Stimulated activated naive CD8-positive, alpha-beta T cell treated with anti-CD3 and anti-CD28 coated beads, Interleukin-15, amount 100 ng/mL, for 72 hours (primary cell): ENCODE results near the gene MPDU1.

Experiments used
- ATAC-seq: fragments of 150-1000 bp; cut with Tn5 transposase; 2 replicates; pipeline ENCODE4 v1.10.0; 2021; ENCODE audit warnings: mild to moderate bottlenecking, moderate library complexity
- DNase-seq, 2 donors: peaks; one replicate each; pipeline ENCODE4 v3.0.0; 2021 to 2022
- H3K27ac Mint-ChIP-seq, 2 donors: one replicate each; pipeline ENCODE4 v1.8.0; 2022; ENCODE audit warnings: mild to moderate bottlenecking in 2 of 2, mixed read lengths in 2 of 2, moderate library complexity in 2 of 2
- H3K27me3 Mint-ChIP-seq: one replicate; pipeline ENCODE4 v1.8.0; 2022; ENCODE audit warnings: mixed read lengths
- H3K4me1 Mint-ChIP-seq: one replicate; pipeline ENCODE4 v1.8.0; 2022; ENCODE audit warnings: mild to moderate bottlenecking, mixed read lengths
- H3K4me3 Mint-ChIP-seq, 2 donors: one replicate each; pipeline ENCODE4 v1.8.0; 2022; ENCODE audit warnings: mild to moderate bottlenecking in 2 of 2, mixed read lengths in 2 of 2, moderate library complexity in 1 of 2
- H3K9me3 Mint-ChIP-seq, 2 donors: one replicate each; pipeline ENCODE4 v1.8.0; 2022; ENCODE audit warnings: mixed read lengths in 2 of 2

Gene MPDU1

GRCh38 chr17:7573324-7574080, 10.2 kb upstream of the MPDU1 start:
- no peaks in the 10 kb centered on the region for H3K27me3 Mint-ChIP-seq
- peak; percentile 88 to 92 for DNase-seq
- ATAC-seq = peak; percentile 64
- peak overlapping the region; percentile 98 to 99 for H3K4me3 Mint-ChIP-seq
- H3K9me3 Mint-ChIP-seq = no peaks in the 10 kb centered on the region
- peaks cover 87% of the 10 kb centered on the region for H3K4me1 Mint-ChIP-seq
- peak overlapping the region; percentile 100 for H3K27ac Mint-ChIP-seq

DNA sequence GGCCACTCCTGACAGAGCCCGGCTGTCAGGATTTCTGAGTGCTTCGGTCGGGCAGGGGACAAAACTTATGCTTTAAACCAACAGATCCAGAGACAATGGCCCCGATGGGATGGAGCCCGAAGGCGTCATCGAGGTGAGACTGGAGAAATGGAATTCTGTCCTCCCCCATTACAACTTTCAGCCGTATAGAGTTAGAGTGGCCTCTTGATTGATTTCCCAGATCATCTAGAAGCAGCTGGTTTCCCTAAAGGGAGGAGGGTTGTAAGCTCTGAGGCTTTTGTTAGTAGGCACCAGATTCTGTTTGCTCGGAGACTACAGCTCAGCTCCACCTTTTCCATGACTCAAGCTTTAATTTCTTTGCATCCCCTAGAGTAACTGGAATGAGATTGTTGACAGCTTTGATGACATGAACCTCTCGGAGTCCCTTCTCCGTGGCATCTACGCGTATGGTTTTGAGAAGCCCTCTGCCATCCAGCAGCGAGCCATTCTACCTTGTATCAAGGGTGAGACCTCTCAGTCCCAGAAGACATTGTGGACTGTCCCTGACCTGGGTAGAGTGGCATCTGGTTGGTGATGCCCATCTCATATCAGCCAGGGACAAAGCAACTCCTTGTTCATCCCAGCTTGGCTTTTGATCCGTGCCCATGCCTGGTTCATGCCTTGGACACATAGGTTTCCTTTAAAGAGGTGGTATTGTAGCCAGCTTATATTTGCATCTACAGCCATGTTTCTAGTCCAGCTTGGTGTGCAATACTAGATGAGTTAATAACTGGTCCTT, 9.3 kb upstream of the MPDU1 start:
- no peak for ATAC-seq
- H3K27ac Mint-ChIP-seq = peak overlapping the region; percentile 20 to 100
- H3K4me1 Mint-ChIP-seq = peaks cover 91% of the 10 kb centered on the region
- no peak for DNase-seq
- no peaks in the 10 kb centered on the region for H3K9me3 Mint-ChIP-seq
- peak overlapping the region; percentile 98 to 99 for H3K4me3 Mint-ChIP-seq
- H3K27me3 Mint-ChIP-seq = no peaks in the 10 kb centered on the region

DNA sequence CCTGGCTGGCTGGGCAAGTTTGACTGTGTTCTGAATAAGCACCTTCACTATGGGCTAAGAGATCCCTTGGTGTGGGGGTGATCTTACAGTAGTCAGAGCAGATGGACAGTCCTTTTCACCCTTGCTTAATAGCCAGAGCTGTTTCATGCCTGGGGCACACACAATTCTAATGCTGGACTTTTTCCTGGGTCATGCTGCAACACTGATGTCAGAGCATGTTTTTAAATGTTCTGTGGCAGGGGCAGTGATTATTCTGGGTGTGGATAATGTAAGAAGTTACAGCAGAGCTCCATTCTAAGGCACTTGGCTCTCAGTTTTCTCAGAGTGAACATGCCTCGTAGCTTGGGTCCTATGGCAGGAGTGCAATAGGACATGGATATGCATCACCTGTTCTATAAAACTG, 8.2 kb upstream of the MPDU1 start:
- H3K9me3 Mint-ChIP-seq = no peaks in the 10 kb centered on the region
- ATAC-seq (no peak), DNase-seq (no peak)
- H3K27me3 Mint-ChIP-seq = no peaks in the 10 kb centered on the region
- H3K4me1 Mint-ChIP-seq = peaks cover 97% of the 10 kb centered on the region
- peak overlapping the region; percentile 98 to 99 for H3K4me3 Mint-ChIP-seq
- H3K27ac Mint-ChIP-seq = peak overlapping the region in 1 of 2 donors; percentile 89

- no peak for ATAC-seq
- peak overlapping the region in 1 of 2 donors; percentile 89 for H3K27ac Mint-ChIP-seq
- peaks cover 97% of the 10 kb centered on the region for H3K4me1 Mint-ChIP-seq
- no peaks in the 10 kb centered on the region for H3K27me3 Mint-ChIP-seq
- H3K4me3 Mint-ChIP-seq = peak overlapping the region; percentile 98 to 99
- no peak for DNase-seq
- H3K9me3 Mint-ChIP-seq = no peaks in the 10 kb centered on the region
Observed at GRCh38 chr17:7575959-7576358, 7.7 kb upstream of the MPDU1 start.

DNA sequence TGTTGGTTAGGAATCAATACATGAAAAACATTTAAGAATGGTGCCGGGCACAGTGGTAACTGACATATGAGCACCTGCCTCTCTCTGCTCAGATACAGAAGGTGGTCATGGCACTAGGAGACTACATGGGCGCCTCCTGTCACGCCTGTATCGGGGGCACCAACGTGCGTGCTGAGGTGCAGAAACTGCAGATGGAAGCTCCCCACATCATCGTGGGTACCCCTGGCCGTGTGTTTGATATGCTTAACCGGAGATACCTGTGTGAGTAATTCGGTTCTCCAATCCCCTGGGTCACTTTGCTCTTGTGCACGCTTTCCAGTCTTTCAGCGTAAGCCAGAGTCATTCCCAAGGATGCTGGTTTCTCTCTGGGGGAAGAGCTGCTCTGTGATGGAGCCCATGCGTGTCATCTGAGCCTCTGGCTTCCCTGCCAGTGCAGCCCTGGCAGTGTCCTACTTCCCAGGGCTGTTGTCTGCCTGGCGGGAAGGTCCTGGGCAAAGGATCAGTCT, 7.2 kb upstream of the MPDU1 start:
- DNase-seq (no peak), ATAC-seq (no peak)
- H3K27ac Mint-ChIP-seq = peak overlapping the region in 1 of 2 donors; percentile 89
- peaks cover 97% of the 10 kb centered on the region for H3K4me1 Mint-ChIP-seq
- H3K9me3 Mint-ChIP-seq = no peaks in the 10 kb centered on the region
- no peaks in the 10 kb centered on the region for H3K27me3 Mint-ChIP-seq
- H3K4me3 Mint-ChIP-seq = peak overlapping the region; percentile 23 to 48

DNA sequence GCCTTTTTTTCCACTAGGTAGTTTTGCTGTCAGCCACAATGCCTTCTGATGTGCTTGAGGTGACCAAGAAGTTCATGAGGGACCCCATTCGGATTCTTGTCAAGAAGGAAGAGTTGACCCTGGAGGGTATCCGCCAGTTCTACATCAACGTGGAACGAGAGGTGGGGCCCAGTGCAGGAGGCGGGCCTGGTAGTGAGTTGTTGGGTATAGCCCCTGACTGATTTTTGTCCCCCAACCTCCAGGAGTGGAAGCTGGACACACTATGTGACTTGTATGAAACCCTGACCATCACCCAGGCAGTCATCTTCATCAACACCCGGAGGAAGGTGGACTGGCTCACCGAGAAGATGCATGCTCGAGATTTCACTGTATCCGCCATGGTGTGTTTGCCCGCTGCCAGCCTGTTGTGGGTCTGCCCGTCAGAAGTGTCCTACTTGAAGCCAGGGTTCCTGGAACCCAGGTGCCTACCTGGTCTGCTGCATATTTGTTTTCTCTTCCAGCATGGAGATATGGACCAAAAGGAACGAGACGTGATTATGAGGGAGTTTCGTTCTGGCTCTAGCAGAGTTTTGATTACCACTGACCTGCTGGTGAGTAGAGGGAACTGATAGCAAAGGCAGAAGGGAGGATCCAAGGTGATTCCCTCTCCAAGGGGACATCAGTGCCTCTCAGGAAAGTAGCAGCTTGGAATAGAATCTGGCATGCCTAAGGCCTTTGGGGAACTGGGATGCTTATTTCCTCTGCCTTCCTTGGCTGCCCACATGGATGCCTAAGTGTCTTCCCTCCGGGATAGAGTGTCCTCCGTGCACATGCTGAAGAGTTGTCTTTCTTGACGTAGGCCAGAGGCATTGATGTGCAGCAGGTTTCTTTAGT, 6.1 kb upstream of the MPDU1 start:
- Mint-ChIP-seq H3K27ac (peak overlapping the region in 1 of 2 donors; percentile 90), H3K27me3 (no peaks in the 10 kb centered on the region), H3K9me3 (no peaks in the 10 kb centered on the region), H3K4me3 (peak overlapping the region in 1 of 2 donors; percentile 35), H3K4me1 (peaks cover 97% of the 10 kb centered on the region)
- ATAC-seq (no peak), DNase-seq (no peak)

- ATAC-seq = peak; percentile 85
- peak within 1 kb of the TSS; percentile 61 to 86 for H3K4me3 Mint-ChIP-seq
- H3K27me3 Mint-ChIP-seq = no peaks in the 10 kb centered on the region
- H3K4me1 Mint-ChIP-seq = peaks cover 94% of the 10 kb centered on the region
- peak within 1 kb of the TSS; percentile 89 to 95 for H3K27ac Mint-ChIP-seq
- H3K9me3 Mint-ChIP-seq = no peaks in the 10 kb centered on the region
- DNase-seq = peak; percentile 62 to 84
Observed at GRCh38 chr17:7579001-7579833, 4.4 kb upstream of the MPDU1 start, which contains the start of gene CD68. Gene CD68 (plus strand): TSS chr17:7579638. CDS start chr17:7579678, 40 bp downstream.

DNA sequence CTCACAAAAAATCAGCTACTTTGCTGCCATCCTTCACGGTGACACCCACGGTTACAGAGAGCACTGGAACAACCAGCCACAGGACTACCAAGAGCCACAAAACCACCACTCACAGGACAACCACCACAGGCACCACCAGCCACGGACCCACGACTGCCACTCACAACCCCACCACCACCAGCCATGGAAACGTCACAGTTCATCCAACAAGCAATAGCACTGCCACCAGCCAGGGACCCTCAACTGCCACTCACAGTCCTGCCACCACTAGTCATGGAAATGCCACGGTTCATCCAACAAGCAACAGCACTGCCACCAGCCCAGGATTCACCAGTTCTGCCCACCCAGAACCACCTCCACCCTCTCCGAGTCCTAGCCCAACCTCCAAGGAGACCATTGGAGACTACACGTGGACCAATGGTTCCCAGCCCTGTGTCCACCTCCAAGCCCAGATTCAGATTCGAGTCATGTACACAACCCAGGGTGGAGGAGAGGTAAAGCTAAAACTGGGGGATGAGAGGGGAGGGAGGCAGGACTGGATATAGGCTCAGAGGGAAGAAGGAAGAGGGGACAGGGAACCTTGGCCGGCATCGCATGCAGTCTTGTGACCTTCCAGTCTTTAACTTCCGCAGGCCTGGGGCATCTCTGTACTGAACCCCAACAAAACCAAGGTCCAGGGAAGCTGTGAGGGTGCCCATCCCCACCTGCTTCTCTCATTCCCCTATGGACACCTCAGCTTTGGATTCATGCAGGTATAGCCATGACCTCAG, 3.6 kb upstream of the MPDU1 start:
- Mint-ChIP-seq H3K9me3 (no peaks in the 10 kb centered on the region), H3K4me3 (peak overlapping the region; percentile 61 to 86), H3K4me1 (peaks cover 94% of the 10 kb centered on the region), H3K27ac (peak overlapping the region in 1 of 2 donors; percentile 95), H3K27me3 (no peaks in the 10 kb centered on the region)
- ATAC-seq (peak; percentile 41), DNase-seq (peak in 1 of 2 donors; percentile 65)

- H3K4me3 Mint-ChIP-seq = peak overlapping the region; percentile 61 to 88
Observed at GRCh38 chr17:7580604-7581575, 2.8 kb upstream of the MPDU1 start.

DNA sequence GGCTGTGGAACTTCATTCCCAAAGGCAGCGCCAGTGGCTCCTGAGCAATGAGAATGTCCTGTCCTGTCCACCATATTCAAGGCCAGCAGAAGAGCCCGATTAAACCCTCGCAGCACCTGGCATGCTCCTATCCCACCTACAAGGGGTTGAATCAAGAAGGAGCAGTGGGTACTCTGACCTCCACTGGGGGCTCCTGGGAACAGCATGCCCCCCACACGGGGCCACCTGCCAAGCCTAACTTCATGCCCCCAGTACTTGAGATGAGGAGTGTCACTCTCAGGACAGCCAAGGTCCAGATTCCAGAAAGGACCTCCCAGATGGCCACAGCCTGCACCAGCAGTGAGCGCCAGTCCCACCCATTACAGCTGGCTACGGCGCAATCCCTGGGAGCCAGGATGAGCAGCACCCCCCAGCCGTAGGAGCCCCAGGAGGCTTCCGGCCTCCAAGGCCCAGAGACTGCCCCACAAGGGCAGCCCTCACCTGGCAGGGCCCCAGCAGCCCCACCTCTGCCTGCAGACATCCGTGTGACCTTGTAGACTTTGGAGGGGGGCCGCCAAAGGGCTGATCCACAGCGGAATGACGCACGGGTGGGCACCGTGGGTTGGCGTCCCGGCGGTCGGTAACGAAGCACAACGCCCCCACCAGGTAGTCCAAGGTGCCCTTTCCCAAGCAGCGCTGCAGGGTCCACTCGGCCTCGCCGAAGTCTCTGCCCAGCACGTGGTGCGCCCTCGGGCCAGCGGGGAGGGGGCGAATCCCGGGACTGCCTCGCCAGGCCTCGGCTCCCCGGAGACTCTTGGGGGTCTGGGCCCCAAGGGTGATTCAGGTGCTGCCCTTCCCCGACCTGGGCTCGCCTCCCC, 1.0 kb upstream of the MPDU1 start:
- Mint-ChIP-seq H3K4me3 (peak overlapping the region; percentile 88 to 97), H3K9me3 (no peaks in the 10 kb centered on the region), H3K27me3 (no peaks in the 10 kb centered on the region), H3K4me1 (peaks cover 85% of the 10 kb centered on the region), H3K27ac (peak overlapping the region; percentile 99 to 100)
- ATAC-seq = no peak
- DNase-seq = no peak

More at GRCh38 chr17:7580604-7581575, 2.8 kb upstream of the MPDU1 start:
- no peaks in the 10 kb centered on the region for H3K27me3 Mint-ChIP-seq
- H3K4me1 Mint-ChIP-seq = peaks cover 94% of the 10 kb centered on the region
- H3K9me3 Mint-ChIP-seq = no peaks in the 10 kb centered on the region
- ATAC-seq = no peak
- no peak for DNase-seq
- peak overlapping the region; percentile 85 to 89 for H3K27ac Mint-ChIP-seq

DNA sequence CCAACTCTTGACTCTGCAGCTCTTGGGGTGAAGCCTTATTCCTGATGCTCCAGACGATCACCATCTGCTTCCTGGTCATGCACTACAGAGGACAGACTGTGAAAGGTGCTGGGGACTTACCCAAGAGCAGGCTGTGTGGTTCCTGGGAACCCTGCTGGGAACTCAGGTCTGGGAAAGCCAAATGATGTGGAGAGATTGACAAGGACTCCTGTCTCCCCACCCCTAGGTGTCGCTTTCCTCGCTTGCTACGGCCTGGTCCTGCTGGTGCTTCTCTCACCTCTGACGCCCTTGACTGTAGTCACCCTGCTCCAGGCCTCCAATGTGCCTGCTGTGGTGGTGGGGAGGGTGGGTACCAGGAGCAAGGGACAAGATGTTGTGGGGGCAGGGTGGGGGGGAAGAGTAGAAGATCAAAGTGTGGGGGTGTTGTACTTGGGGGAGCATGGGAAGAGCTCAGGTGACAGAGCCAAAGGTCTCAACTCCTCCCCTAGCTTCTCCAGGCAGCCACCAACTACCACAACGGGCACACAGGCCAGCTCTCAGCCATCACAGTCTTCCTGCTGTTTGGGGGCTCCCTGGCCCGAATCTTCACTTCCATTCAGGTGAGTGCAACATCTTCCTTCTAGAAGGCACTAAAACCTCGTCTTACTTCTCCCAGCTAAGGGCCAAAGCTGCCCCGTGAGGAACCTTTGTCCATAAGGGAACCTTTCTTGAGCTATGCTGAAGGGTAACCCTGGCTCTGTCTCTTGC, 3.2 kb downstream of the MPDU1 start:
- ATAC-seq = no peak
- Mint-ChIP-seq H3K4me1 (peaks cover 55% of the 10 kb centered on the region), H3K27ac (peak overlapping the region; percentile 25 to 48), H3K4me3 (no peak overlapping the region), H3K9me3 (no peaks in the 10 kb centered on the region), H3K27me3 (no peaks in the 10 kb centered on the region)
- DNase-seq = no peak
